HepG2 (cell line): ENCODE results near the gene NAA15. TPM values are rescaled to one million over a fixed set of nuclear protein-coding genes. Genes with fewer than 3 reads are reported as not detected.

Source experiments
- CHCHD3 ChIP-seq: sonication (generic); formaldehyde crosslinking; IDR thresholded peaks from 2 replicates; pipeline ENCODE4 v1.8.0; 2022; ENCODE audit warnings: mild to moderate bottlenecking, missing genetic modification reagents, moderate library complexity
- CREB1 ChIP-seq, 2 experiments: fragments of 450-650 bp in 1 of 2; IDR thresholded peaks; 2 replicates each; pipeline ENCODE4 v1.6.1; 2016 to 2017; ENCODE audit warnings: control low read depth in 1 of 2, mild to moderate bottlenecking in 1 of 2, missing compliant biosample characterization in 1 of 2, missing genetic modification characterization in 1 of 2
- MTA1 ChIP-seq: sonication (generic); formaldehyde crosslinking; IDR thresholded peaks from 2 replicates; pipeline ENCODE4 v1.4.0; 2020; ENCODE audit warnings: missing genetic modification reagents, mild to moderate bottlenecking, borderline replicate concordance
- NFIB ChIP-seq: sonication (generic); formaldehyde crosslinking; IDR thresholded peaks from 2 replicates; pipeline ENCODE4 v1.9.0; 2021; ENCODE audit warnings: missing genetic modification reagents, mild to moderate bottlenecking, borderline replicate concordance
- NR2F6 ChIP-seq, 2 experiments: IDR thresholded peaks; 2 replicates each; pipeline ENCODE4 v1.6.1; 2016; ENCODE audit warnings: antibody characterized with exemption in 1 of 2, mild to moderate bottlenecking in 1 of 2
- NR3C1 ChIP-seq: sonication (generic); formaldehyde crosslinking; IDR thresholded peaks from 2 replicates; pipeline ENCODE4 v1.4.0; 2020; ENCODE audit warnings: missing genetic modification reagents
- NRL ChIP-seq: sonication (generic); formaldehyde crosslinking; IDR thresholded peaks from 2 replicates; pipeline ENCODE4 v1.5.0; 2020; ENCODE audit warnings: missing genetic modification reagents, mild to moderate bottlenecking, moderate library complexity, borderline replicate concordance
- SMAD1 ChIP-seq: sonication (generic); formaldehyde crosslinking; IDR thresholded peaks from 2 replicates; pipeline ENCODE4 v1.4.0; 2020; ENCODE audit warnings: missing genetic modification reagents, low read depth, mild to moderate bottlenecking, borderline replicate concordance
- SNAI1 ChIP-seq: sonication (generic); formaldehyde crosslinking; IDR thresholded peaks from 2 replicates; pipeline ENCODE4 v1.5.0; 2020; ENCODE audit warnings: mild to moderate bottlenecking, missing genetic modification reagents, borderline replicate concordance
- TCF7 ChIP-seq: sonication (generic); IDR thresholded peaks from 2 replicates; pipeline ENCODE4 v1.6.1; 2016; ENCODE audit warnings: antibody characterized with exemption, low read depth
- TFAP4 ChIP-seq: sonication (generic); IDR thresholded peaks from 2 replicates; pipeline ENCODE4 v1.6.1; 2016; ENCODE audit warnings: low read depth, borderline replicate concordance
- TRIM22 ChIP-seq: fragments of 450-650 bp; IDR thresholded peaks from 2 replicates; pipeline ENCODE4 v1.6.1; 2017
- ZMAT5 ChIP-seq: sonication (generic); formaldehyde crosslinking; IDR thresholded peaks from 2 replicates; pipeline ENCODE4 v1.5.0; 2020; ENCODE audit warnings: mild to moderate bottlenecking, low read depth, missing genetic modification reagents, borderline replicate concordance
- ZNF274 ChIP-seq: sonication (generic); formaldehyde crosslinking; IDR thresholded peaks from 2 replicates; pipeline ENCODE4 v1.5.1; 2020; ENCODE audit warnings: mild to moderate bottlenecking, missing genetic modification reagents
- ZNF530 ChIP-seq: sonication (generic); formaldehyde crosslinking; IDR thresholded peaks from 2 replicates; pipeline ENCODE4 v1.5.0; 2020; ENCODE audit warnings: low read depth, mild to moderate bottlenecking, missing genetic modification reagents
- ZNF549 ChIP-seq: sonication (generic); formaldehyde crosslinking; IDR thresholded peaks from 2 replicates; pipeline ENCODE4 v1.5.0; 2020; ENCODE audit warnings: missing genetic modification reagents
- ZNF598 ChIP-seq: sonication (generic); formaldehyde crosslinking; IDR thresholded peaks from 2 replicates; pipeline ENCODE4 v1.5.1; 2020; ENCODE audit warnings: mild to moderate bottlenecking, missing genetic modification reagents, borderline replicate concordance
- ZNF720 ChIP-seq: sonication (generic); formaldehyde crosslinking; IDR thresholded peaks from 2 replicates; pipeline ENCODE4 v1.4.0; 2020; ENCODE audit warnings: missing genetic modification reagents
- polyA plus RNA-seq, 8 experiments: library from polyadenylated mRNA; depleted of rRNA in 3 of 8; stranded (reverse) in 7 of 8; unstranded in 1 of 8; fragments of >200 nt; fragmentation: Illumina TruSeq in 4 of 8; extraction: Trizol in 4 of 8; gene quantifications; 2 replicates each; pipeline versions ENCODE4 v1.2.1 to v1.2.3, GENCODE V29; 2011 to 2016; ENCODE audit warnings: low read depth in 4 of 8, missing spikeins in 1 of 8, mixed read lengths in 1 of 8; ENCODE audit not compliant: insufficient read depth in 1 of 8
- total RNA-seq, 5 experiments: library from RNA; depleted of rRNA; stranded (reverse); fragments of >200 nt; fragmentation: Illumina TruSeq; extraction: Trizol; gene quantifications; 2 replicates each; pipeline ENCODE4 v1.2.3, GENCODE V29; 2016; ENCODE audit warnings: low read depth in 1 of 5
- TF ChIP-seq, protein P1 (sequence below): sonication (generic); formaldehyde crosslinking; IDR thresholded peaks from 2 replicates; pipeline ENCODE4 v1.4.0; 2020; ENCODE audit warnings: missing genetic modification reagents
- TF ChIP-seq, protein P2 (sequence below): sonication (generic); formaldehyde crosslinking; IDR thresholded peaks from 2 replicates; pipeline ENCODE4 v1.5.1; 2020; ENCODE audit warnings: missing genetic modification reagents, mild to moderate bottlenecking, borderline replicate concordance
- TF ChIP-seq, protein P3 (sequence below): sonication (generic); formaldehyde crosslinking; IDR thresholded peaks from 2 replicates; pipeline ENCODE4 v1.8.0; 2022; ENCODE audit warnings: missing genetic modification reagents, low read depth, mild to moderate bottlenecking, borderline replicate concordance

Gene NAA15
- total and polyA plus RNA-seq, 2 of the 13 experiments (the other 11 are each of a cell fraction or from before 2014, with no cell fraction given) = 6.2 to 50.2 TPM

- TF ChIP-seq, protein P1, sequence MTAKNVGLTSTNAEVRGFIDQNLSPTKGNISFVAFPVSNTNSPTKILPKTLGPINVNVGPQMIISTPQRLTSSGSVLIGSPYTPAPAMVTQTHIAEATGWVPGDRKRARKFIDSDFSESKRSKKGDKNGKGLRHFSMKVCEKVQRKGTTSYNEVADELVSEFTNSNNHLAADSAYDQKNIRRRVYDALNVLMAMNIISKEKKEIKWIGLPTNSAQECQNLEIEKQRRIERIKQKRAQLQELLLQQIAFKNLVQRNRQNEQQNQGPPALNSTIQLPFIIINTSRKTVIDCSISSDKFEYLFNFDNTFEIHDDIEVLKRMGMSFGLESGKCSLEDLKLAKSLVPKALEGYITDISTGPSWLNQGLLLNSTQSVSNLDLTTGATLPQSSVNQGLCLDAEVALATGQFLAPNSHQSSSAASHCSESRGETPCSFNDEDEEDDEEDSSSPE (CRISPR knock-in tag) = 0 out of 2 replicates have a peak, but pooled peaks have one; percentile 12
- TF ChIP-seq TRIM22 (no peak), ZNF530 (CRISPR knock-in tag) (no peak), TCF7 (no peak), ZNF549 (no peak), ZNF720 (CRISPR knock-in tag) (no peak), NR2F6 (IDR thresholded peaks at IDR 0.05) (no peak), NR2F6 (CRISPR knock-in tag; IDR thresholded peaks at IDR 0.05) (peak; percentile 69), ZMAT5 (CRISPR knock-in tag) (no peak), SMAD1 (CRISPR knock-in tag) (peak; percentile 76; the same call in 1 of the 2 replicates), NR3C1 (CRISPR knock-in tag) (no peak), SNAI1 (CRISPR knock-in tag) (peak; percentile 72; the same call in 1 of the 2 replicates), ZNF274 (peak; percentile 86; the same call in 1 of the 2 replicates), NFIB (CRISPR knock-in tag) (no peak), CREB1 (IDR thresholded peaks at IDR 0.05) (no peak), CREB1 (CRISPR knock-in tag; IDR thresholded peaks at IDR 0.05) (no peak), TFAP4 (no peak; the same call in 1 of the 2 replicates), CHCHD3 (CRISPR knock-in tag) (no peak), NRL (peak; percentile 91), MTA1 (CRISPR knock-in tag) (peak; percentile 78; the same call in 1 of the 2 replicates), ZNF598 (CRISPR knock-in tag) (peak; percentile 84; the same call in 1 of the 2 replicates)
- TF ChIP-seq, protein P2, sequence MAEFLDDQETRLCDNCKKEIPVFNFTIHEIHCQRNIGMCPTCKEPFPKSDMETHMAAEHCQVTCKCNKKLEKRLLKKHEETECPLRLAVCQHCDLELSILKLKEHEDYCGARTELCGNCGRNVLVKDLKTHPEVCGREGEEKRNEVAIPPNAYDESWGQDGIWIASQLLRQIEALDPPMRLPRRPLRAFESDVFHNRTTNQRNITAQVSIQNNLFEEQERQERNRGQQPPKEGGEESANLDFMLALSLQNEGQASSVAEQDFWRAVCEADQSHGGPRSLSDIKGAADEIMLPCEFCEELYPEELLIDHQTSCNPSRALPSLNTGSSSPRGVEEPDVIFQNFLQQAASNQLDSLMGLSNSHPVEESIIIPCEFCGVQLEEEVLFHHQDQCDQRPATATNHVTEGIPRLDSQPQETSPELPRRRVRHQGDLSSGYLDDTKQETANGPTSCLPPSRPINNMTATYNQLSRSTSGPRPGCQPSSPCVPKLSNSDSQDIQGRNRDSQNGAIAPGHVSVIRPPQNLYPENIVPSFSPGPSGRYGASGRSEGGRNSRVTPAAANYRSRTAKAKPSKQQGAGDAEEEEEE (CRISPR knock-in tag) = no peak
- TF ChIP-seq, protein P3, sequence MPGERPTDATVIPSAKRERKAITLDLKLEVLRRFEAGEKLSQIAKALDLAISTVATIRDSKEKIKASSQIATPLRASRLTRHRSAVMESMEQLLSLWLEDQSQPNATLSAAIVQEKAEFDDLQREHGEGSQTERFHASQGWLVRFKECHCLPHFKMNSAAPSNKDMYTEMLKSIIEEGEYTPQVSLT (CRISPR knock-in tag) = no peak
These were observed 5.9 kb upstream of the NAA15 start (continued) for GRCh38 chr4:139295206-139295941.
